Stimulated activated CD4-positive, alpha-beta T cell treated with anti-CD3 and anti-CD28 coated beads, Interleukin-4, amount 100 ng/mL, for 48 hours (primary cell): Measurements from ENCODE around the gene BYSL.
"Not testable (repeated sequence)": the region's sequence is repeated elsewhere in the genome, so short reads cannot be mapped to it uniquely, and the experiment has no call there.

ENCODE experiments used
- DNase-seq, 2 donors: peaks; one replicate each; pipeline ENCODE4 v3.0.0-alpha.2; 2020; ENCODE audit warnings: low read depth in 2 of 2

The BYSL gene

GRCh38 chr6:41942067-41942851 is 21.0 kb downstream of the BYSL start:
- DNase-seq = no peak

GRCh38 chr6:41942882-41943281 is 21.6 kb downstream of the BYSL start:
- DNase-seq = not testable (repeated sequence)

- DNase-seq = no peak
Measured at GRCh38 chr6:41943456-41943855, 22.2 kb downstream of the BYSL start.

GRCh38 chr6:41947581-41948220 is 26.4 kb downstream of the BYSL start:
- DNase-seq = no peak

- DNase-seq = no peak
Measured at GRCh38 chr6:41954668-41955067, 33.4 kb downstream of the BYSL start.

- DNase-seq = no peak
Measured at GRCh38 chr6:41955412-41955811, 34.1 kb downstream of the BYSL start.

- no peak for DNase-seq
Measured at GRCh38 chr6:41957117-41957516, 35.8 kb downstream of the BYSL start.

GRCh38 chr6:41958022-41958856 is 36.9 kb downstream of the BYSL start:
- no peak for DNase-seq

- DNase-seq = no peak
Measured at GRCh38 chr6:41960028-41960427, 38.7 kb downstream of the BYSL start.

- DNase-seq = no peak
Measured at GRCh38 chr6:41963371-41963770, 42.1 kb downstream of the BYSL start.

GRCh38 chr6:41964201-41964887 is 43.0 kb downstream of the BYSL start:
- DNase-seq = no peak

GRCh38 chr6:41965429-41966213 is 44.3 kb downstream of the BYSL start:
- no peak for DNase-seq

GRCh38 chr6:41966214-41966920 is 45.1 kb downstream of the BYSL start:
- no peak for DNase-seq

- DNase-seq = no peak
Measured at GRCh38 chr6:41966961-41967311, 45.6 kb downstream of the BYSL start.

- no peak for DNase-seq
Measured at GRCh38 chr6:41967312-41968287, 46.3 kb downstream of the BYSL start.

- DNase-seq = peak in 1 of 2 donors; percentile 58
Measured at GRCh38 chr6:41970436-41970846, 49.1 kb downstream of the BYSL start.

GRCh38 chr6:41972826-41973225 is 51.5 kb downstream of the BYSL start:
- no peak for DNase-seq

GRCh38 chr6:41974281-41974825 is 53.1 kb downstream of the BYSL start:
- no peak for DNase-seq

- DNase-seq = no peak
Measured at GRCh38 chr6:41975276-41975675, 54.0 kb downstream of the BYSL start.
